ENCODE measurements around the gene PLA2R1.
"Not testable (repeated sequence)": the region's sequence is repeated elsewhere in the genome, so short reads cannot be mapped to it uniquely, and the experiment has no call there.

Gene PLA2R1

DNA sequence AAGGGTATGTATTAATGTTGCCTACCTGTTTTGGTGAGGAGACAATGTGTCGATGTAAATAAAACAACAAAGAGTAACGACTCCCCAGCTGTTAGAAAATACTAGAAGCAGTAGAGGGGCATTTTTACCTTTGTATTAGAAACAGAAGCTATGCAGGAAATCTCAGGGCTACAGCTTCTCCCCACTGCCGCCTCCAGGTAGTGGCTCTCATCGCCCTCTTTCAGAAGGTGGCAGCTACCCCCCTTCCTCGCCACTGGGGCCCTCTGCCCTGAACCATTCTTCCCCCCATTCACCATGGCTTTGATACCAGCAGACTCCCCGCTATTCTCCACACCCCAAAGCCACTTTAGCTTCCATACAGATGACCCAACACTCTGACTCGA, 6.7 kb downstream of the PLA2R1 start:
- Mint-ChIP-seq H3K36me3 (ENCODE audit: insufficient read depth) (no peaks in the 10 kb centered on the region), H3K4me3 (no peak overlapping the region), H3K4me1 (ENCODE audit: low read depth in 2 of 2) (no peaks in the 10 kb centered on the region), H3K9me3 (no peaks in the 10 kb centered on the region), H3K27me3 (peaks cover 51 to 64% of the 10 kb centered on the region in 2 donors), H3K27ac (no peak overlapping the region)
- ATAC-seq (replicated peaks) (no peak), DNase-seq (no peak)

DNA sequence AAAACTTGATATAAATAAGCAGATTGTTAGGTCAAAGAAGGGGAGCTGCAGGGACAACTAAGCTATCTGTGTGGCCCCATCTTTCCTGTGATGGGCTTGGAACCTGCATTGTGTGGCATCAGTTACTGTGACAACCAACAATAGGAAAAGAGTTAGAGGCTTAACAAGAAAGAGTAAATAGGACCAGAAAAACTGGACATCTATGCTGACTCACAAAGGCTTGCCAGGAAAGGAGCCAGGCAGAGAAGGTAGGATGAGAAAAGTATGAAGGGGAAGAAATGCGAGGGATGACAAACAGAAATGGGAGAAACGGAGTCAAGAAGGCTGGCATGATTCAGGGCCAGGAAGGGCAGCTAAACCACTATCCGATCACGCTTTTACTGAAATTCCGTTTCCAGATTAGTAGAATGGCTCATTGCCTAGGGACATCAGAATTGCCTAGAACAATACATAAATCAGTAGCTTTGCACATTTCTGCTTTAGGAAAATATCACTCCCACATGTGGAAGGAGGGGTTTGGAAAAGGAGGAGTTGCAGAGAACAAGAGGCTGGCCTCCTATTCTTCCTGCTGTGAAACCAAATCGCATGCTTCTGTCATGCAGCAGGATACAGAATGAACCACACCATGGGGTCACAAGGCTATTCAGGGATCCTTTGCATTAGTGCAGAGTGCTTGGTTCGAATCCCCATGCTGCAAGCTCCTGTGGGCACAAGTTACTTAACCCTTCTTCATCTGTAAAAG, 7.3 kb downstream of the PLA2R1 start:
- H3K4me3 Mint-ChIP-seq, result no peak overlapping the region
- H3K4me1 Mint-ChIP-seq (ENCODE audit: low read depth in 2 of 2), result no peaks in the 10 kb centered on the region
- H3K27ac Mint-ChIP-seq, result no peak overlapping the region
- H3K27me3 Mint-ChIP-seq, result peaks cover 46 to 61% of the 10 kb centered on the region in 2 donors
- no peak for DNase-seq
- H3K9me3 Mint-ChIP-seq, result no peaks in the 10 kb centered on the region
- ATAC-seq (replicated peaks), result no peak
- H3K36me3 Mint-ChIP-seq (ENCODE audit: insufficient read depth), result no peaks in the 10 kb centered on the region

DNA sequence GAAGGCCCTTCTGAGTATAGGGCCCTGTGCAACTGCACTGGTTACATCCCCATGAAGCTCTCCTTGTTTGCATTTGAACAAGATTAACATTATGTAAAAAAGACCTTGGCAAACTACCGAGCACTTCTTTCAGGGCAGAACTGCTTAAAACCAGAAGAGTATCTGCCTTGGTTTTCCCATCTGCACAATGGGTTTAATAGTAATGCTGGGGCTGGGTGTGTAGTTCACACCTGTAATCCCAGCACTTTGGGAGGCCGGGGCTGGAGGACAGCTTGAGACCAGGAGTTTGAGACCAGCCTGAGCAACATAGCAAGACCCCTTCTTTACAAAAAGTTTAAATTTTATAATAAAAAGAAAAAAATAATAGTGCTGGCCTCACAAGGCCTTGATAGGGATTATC, 8.5 kb downstream of the PLA2R1 start:
- Mint-ChIP-seq H3K27ac (no peak overlapping the region), H3K9me3 (no peaks in the 10 kb centered on the region), H3K27me3 (peaks cover 38 to 53% of the 10 kb centered on the region in 2 donors), H3K4me1 (ENCODE audit: low read depth in 2 of 2) (no peaks in the 10 kb centered on the region), H3K4me3 (no peak overlapping the region), H3K36me3 (ENCODE audit: insufficient read depth) (no peaks in the 10 kb centered on the region)
- ATAC-seq (replicated peaks) (no peak), DNase-seq (no peak)

DNA sequence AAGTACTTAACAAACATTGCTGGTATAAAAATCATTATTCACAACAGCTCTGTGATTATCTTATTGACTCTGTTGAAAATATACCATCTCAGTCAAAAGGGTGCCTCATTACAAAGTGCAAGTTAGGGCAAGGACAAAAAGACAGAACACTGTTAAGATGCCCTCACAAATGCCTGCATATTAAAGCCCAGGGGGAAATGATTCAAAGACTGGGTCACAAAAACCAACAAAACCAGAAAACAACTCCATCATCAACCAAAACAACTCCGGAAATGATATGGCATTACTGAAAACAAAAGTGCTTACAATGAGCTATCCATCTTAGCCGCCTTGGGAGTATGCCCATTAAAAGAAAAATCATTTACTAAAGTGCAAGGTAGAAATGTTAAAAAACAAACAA, 9.9 kb downstream of the PLA2R1 start:
- H3K36me3 Mint-ChIP-seq (ENCODE audit: insufficient read depth), result no peaks in the 10 kb centered on the region
- H3K9me3 Mint-ChIP-seq, result no peaks in the 10 kb centered on the region
- no peak overlapping the region for H3K4me3 Mint-ChIP-seq

DNA sequence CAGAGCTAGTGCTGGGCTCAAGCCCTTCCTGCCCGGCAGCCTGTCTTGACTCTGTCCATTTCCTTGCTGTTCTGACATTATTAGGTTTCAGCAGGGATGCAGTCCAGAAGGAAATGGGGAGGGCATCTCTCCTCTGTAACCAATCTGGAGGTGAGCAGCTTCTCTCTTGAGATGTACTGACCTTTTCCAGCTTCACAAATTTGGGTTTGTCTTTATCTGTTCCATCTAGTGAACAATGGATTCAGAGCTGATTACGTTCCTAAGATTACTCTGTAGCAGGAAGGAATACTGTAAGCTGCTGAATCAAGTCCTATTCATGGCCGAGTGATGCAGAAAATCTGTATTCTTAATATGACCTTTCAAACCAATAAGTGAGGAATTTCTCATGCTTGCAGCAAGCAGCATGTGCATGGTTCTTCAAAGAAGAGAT, 11.0 kb downstream of the PLA2R1 start:
- no peaks in the 10 kb centered on the region for H3K4me1 Mint-ChIP-seq (ENCODE audit: low read depth in 2 of 2)
- no peak overlapping the region for H3K4me3 Mint-ChIP-seq
- no peak for ATAC-seq (replicated peaks)
- H3K27ac Mint-ChIP-seq, result no peak overlapping the region
- no peak for DNase-seq
- H3K36me3 Mint-ChIP-seq (ENCODE audit: insufficient read depth), result no peaks in the 10 kb centered on the region
- H3K9me3 Mint-ChIP-seq, result no peaks in the 10 kb centered on the region
- peaks cover 17 to 31% of the 10 kb centered on the region in 2 donors for H3K27me3 Mint-ChIP-seq

More for the DNA sequence above, 9.9 kb downstream of the PLA2R1 start:
- H3K27ac Mint-ChIP-seq, result no peak overlapping the region
- peaks cover 24 to 39% of the 10 kb centered on the region in 2 donors for H3K27me3 Mint-ChIP-seq
- ATAC-seq (replicated peaks) (no peak), DNase-seq (no peak)
- no peaks in the 10 kb centered on the region for H3K4me1 Mint-ChIP-seq (ENCODE audit: low read depth in 2 of 2)

DNA sequence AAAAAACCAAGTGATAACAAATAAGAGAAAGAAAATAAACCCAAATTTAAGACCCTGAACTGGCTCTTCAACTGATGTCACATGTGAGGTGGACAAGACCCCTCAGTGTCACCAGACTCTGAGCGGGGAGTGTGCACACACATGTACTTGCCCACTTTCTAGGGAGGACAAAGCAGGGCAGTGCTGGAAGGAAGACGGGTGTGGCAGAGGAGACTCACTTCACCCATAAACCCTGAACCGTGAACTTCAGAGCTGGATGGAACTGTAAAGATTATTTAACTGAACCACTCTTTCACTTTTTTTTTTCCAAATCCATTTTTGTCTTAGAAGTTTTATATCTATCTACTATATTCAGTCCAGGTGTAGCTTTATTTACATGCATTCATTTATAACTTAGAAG, 12.3 kb downstream of the PLA2R1 start:
- no peak overlapping the region for H3K27ac Mint-ChIP-seq
- no peak overlapping the region for H3K4me3 Mint-ChIP-seq
- ATAC-seq (replicated peaks), result no peak
- H3K4me1 Mint-ChIP-seq (ENCODE audit: low read depth in 2 of 2), result no peaks in the 10 kb centered on the region
- H3K9me3 Mint-ChIP-seq, result no peaks in the 10 kb centered on the region
- no peak for DNase-seq
- H3K27me3 Mint-ChIP-seq, result peaks cover 23 to 29% of the 10 kb centered on the region in 2 donors
- no peaks in the 10 kb centered on the region for H3K36me3 Mint-ChIP-seq (ENCODE audit: insufficient read depth)

DNA sequence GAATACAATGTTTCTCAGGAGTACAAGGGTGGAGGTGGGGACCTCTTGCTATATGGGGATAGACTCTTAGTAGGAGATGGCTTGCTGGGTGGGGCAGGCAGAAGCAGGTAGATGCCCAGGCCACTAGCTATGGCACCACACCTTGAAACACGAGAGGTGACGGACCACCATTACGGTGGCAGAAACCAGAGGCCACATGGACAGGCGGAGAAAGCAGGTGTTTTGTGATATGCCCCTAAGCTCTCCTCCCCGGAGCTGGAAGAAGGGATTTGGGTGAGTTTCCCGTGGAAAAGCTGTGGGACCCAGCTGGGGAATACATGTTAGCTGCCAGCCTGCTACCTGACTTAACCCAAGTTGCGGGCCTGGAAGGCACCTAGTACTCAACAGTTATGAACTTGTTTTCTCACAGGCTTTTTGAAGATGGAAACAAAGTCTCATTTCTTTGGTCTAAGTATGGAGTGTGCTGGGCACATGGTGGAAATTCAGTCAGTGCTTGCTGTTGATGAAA, 16.7 kb downstream of the PLA2R1 start:
- Mint-ChIP-seq H3K27me3 (peaks cover 27 to 40% of the 10 kb centered on the region in 2 donors), H3K27ac (no peak overlapping the region), H3K9me3 (no peaks in the 10 kb centered on the region), H3K36me3 (ENCODE audit: insufficient read depth) (no peaks in the 10 kb centered on the region), H3K4me1 (ENCODE audit: low read depth in 2 of 2) (no peaks in the 10 kb centered on the region), H3K4me3 (no peak overlapping the region)
- DNase-seq (no peak), ATAC-seq (replicated peaks) (no peak)

DNA sequence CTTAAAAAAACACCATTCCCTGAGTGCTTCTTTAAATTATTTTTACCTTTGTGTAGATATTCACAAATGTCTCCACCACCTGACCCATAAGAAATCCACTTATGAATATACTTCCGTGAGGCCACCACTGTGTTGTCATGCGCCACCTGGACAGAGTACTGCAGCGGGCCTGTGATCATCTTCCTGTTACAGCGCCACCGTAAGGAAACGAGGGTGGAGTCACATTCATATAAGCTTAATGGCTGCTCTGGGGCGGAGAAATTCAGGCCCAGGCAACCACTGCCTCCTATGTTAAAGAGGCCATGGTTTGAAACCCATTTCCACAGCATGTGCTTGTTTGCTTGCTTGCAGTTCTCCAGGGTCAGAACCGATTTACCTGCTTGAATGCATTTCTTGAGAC, 17.7 kb downstream of the PLA2R1 start:
- Mint-ChIP-seq H3K27ac (no peak overlapping the region), H3K4me3 (no peak overlapping the region), H3K4me1 (ENCODE audit: low read depth in 2 of 2) (no peaks in the 10 kb centered on the region), H3K9me3 (no peaks in the 10 kb centered on the region), H3K36me3 (ENCODE audit: insufficient read depth) (no peaks in the 10 kb centered on the region), H3K27me3 (peaks cover 27 to 42% of the 10 kb centered on the region in 2 donors)
- no peak for DNase-seq
- no peak for ATAC-seq (replicated peaks)

DNA sequence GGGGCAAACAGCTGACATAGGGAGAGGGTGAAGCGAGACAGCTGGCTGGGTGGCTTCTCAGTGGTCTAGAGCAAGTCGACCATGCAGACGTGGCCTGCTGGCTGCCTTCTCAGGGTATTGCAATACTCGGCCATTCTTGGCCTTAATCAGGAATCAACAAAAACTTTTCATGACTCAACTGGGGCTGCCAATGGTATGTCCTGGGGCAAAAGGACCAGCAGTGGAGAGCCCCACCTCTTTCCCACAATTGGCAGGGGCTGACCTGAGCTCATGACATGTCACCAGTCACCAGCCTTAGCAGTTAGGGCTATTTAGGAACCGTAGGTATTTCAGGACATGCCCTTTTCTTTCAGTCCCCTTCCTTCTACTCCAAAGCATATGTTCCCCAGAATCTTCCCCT, 19.1 kb downstream of the PLA2R1 start:
- Mint-ChIP-seq H3K4me3 (no peak overlapping the region), H3K27me3 (peaks cover 27 to 42% of the 10 kb centered on the region in 2 donors), H3K9me3 (no peaks in the 10 kb centered on the region), H3K27ac (no peak overlapping the region), H3K4me1 (ENCODE audit: low read depth in 2 of 2) (no peaks in the 10 kb centered on the region), H3K36me3 (ENCODE audit: insufficient read depth) (no peaks in the 10 kb centered on the region)
- DNase-seq, result no peak
- no peak for ATAC-seq (replicated peaks)

DNA sequence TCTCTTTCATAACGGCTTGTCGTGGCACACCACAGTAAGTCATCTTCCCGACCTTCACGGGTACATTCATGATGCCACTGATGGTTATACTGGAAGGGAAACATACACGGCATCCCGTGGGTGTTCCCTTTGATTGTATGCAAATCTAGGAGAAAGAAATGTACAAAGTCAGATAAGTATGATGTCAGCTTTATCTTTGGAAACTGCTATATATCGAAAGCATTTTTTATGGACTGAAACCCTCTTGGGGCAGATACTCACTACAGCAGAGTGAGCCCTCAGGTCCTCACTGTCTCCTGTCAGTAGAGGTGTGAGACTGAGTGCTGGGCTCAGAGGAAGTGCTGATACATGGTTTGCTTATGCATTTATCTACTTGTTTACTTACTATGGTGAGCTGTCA, 20.4 kb downstream of the PLA2R1 start:
- ATAC-seq (replicated peaks), result peak; percentile 58
- H3K4me1 Mint-ChIP-seq (ENCODE audit: low read depth in 2 of 2), result no peaks in the 10 kb centered on the region
- H3K4me3 Mint-ChIP-seq, result no peak overlapping the region
- H3K27ac Mint-ChIP-seq, result no peak overlapping the region
- H3K36me3 Mint-ChIP-seq (ENCODE audit: insufficient read depth), result no peaks in the 10 kb centered on the region
- no peaks in the 10 kb centered on the region for H3K9me3 Mint-ChIP-seq
- H3K27me3 Mint-ChIP-seq, result peaks cover 27 to 42% of the 10 kb centered on the region in 2 donors
- DNase-seq, result no peak

DNA sequence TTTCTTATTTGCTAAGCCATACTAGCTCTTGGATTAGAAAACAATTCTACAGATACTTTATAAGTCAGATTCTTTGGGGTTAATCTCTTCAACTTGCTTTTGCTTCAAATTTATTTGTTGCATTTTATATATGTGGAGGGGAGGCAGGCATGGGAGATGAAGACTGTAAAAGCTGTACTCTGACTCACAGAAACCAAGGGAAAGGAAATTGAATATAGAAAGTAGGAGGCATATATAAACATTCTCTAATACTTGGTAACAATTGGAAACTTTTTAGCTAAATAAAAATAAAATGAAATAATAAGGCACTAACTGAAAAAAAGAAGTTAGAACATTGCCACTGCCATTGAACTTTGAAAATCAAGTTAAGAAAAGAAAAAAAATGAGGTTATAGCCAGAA, 21.3 kb downstream of the PLA2R1 start:
- Mint-ChIP-seq H3K27ac (no peak overlapping the region), H3K36me3 (ENCODE audit: insufficient read depth) (no peaks in the 10 kb centered on the region), H3K9me3 (no peaks in the 10 kb centered on the region), H3K4me1 (ENCODE audit: low read depth in 2 of 2) (no peaks in the 10 kb centered on the region), H3K4me3 (no peak overlapping the region), H3K27me3 (peaks cover 27 to 38% of the 10 kb centered on the region in 2 donors)
- no peak for ATAC-seq (replicated peaks)
- DNase-seq, result no peak

DNA sequence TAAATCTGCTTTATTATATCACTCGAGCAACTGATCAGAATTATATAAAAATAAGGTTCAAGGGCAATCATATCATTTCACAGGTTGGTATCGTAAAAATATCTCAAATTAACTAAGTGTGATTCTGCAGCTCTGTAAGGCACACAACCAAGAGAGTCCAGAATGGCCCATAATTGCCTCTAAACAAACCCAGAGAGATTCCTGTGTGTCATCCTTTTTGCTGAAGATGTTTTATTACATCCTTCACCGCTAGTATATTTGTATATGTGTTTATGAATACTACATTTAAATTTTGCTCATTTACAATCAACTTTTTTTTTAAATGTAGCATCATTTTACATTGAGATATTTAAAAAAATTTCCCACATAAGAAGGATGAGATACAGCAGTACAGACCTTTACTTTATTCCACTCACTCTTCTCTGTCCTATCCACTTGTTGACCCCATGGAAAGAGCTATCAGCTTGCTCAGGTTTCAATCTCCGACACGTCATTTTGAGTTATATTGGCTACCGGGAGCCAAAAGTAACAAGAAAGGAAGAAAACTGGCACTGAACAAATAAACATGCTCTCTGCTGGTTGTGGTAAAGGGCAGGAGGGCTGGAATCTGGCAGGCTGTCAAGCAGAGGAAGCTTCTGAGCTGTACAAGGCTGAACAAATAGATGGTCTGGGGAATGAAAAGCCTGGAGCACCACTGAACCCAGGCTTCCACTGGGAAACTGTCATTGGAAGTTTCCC, 23.1 kb downstream of the PLA2R1 start:
- no peak overlapping the region for H3K4me3 Mint-ChIP-seq
- H3K4me1 Mint-ChIP-seq (ENCODE audit: low read depth in 2 of 2), result no peaks in the 10 kb centered on the region
- no peaks in the 10 kb centered on the region for H3K9me3 Mint-ChIP-seq
- no peaks in the 10 kb centered on the region for H3K36me3 Mint-ChIP-seq (ENCODE audit: insufficient read depth)
- peaks cover 20 to 21% of the 10 kb centered on the region in 2 donors for H3K27me3 Mint-ChIP-seq
- ATAC-seq (replicated peaks), result no peak
- H3K27ac Mint-ChIP-seq, result no peak overlapping the region
- DNase-seq, result no peak

DNA sequence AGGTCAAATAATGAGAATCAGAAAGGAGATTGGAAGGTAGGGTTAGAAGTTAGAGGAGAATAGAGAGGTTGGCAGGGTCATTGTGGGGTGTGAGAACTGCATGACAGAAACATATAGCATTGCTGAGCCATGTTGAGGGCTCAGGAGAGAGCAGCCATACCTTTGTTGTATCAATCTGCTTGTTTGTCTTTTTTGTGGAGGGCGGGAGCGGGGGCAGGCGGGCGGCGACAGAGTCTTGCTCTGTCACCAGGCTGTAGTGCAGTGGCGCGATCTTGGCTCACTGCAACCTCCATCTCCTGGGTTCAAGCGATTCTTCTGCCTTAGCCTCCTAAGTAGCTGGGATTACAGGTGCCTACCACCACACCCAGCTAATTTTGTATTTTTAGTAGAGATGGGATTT, 23.8 kb downstream of the PLA2R1 start:
- DNase-seq; H3K27ac Mint-ChIP-seq; H3K4me3 Mint-ChIP-seq; ATAC-seq (replicated peaks); H3K4me1 Mint-ChIP-seq (ENCODE audit: low read depth in 2 of 2); H3K36me3 Mint-ChIP-seq (ENCODE audit: insufficient read depth); H3K9me3 Mint-ChIP-seq: not testable (repeated sequence)
- H3K27me3 Mint-ChIP-seq, result peaks cover 19 to 20% of the 10 kb centered on the region in 2 donors

DNA sequence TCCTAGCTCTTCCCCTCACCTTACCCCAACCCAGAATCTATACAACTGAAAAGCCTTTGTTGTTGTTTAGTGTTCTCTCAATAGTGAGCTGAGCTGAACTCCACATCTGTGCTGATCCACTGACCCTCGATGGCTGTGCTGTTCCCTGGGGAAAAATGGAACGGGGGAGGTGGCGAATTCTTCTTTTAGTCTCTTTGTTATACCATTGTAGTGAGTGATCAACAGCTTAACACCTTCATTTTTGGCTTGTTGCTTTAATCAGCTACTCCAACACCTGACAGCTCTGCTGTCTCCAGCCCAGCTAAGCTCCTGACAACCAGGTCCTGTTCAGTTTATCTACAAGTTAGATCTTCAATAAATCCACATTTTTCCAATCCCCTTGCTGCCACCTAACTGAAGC, 25.7 kb downstream of the PLA2R1 start:
- ATAC-seq (replicated peaks), result no peak
- Mint-ChIP-seq H3K4me3 (no peak overlapping the region), H3K9me3 (no peaks in the 10 kb centered on the region), H3K36me3 (ENCODE audit: insufficient read depth) (no peaks in the 10 kb centered on the region), H3K4me1 (ENCODE audit: low read depth in 2 of 2) (no peaks in the 10 kb centered on the region), H3K27ac (no peak overlapping the region), H3K27me3 (peaks cover 8 to 11% of the 10 kb centered on the region in 2 donors)
- no peak for DNase-seq
